Smooth muscle cell (in vitro differentiated cells): Measurements from ENCODE around the gene ANO6. TPM values are rescaled to one million over a fixed set of nuclear protein-coding genes. Genes with fewer than 3 reads are reported as not detected.

Experiments
- DNase-seq: peaks from one replicate; lab custom pipeline; 2025; ENCODE audit not compliant: unreplicated experiment; lab: John Stamatoyannopoulos, UW
- H2AFZ ChIP-seq: fragments of 200-600 bp; sonication (generic); 2 replicates; pipeline ENCODE4 v1.6.0; 2016; ENCODE audit warnings: antibody characterized with exemption, low read depth, mild to moderate bottlenecking
- H3F3A ChIP-seq: fragments of 200-600 bp; sonication (generic); 2 replicates; pipeline ENCODE4 v1.6.0; 2017; ENCODE audit warnings: antibody characterized with exemption, low read depth
- H3K27ac ChIP-seq: fragments of 200-600 bp; sonication (generic); 2 replicates; pipeline ENCODE4 v1.5.1; 2016; ENCODE audit warnings: low read depth, mild to moderate bottlenecking
- H3K27me3 ChIP-seq: fragments of 200-600 bp; sonication (generic); 2 replicates; pipeline ENCODE4 v1.6.1; 2016; ENCODE audit warnings: low read depth, mild to moderate bottlenecking
- H3K36me3 ChIP-seq: fragments of 200-600 bp; sonication (generic); 2 replicates; pipeline ENCODE4 v1.5.1; 2016; ENCODE audit warnings: low read depth
- H3K4me1 ChIP-seq: fragments of 200-600 bp; sonication (generic); 2 replicates; pipeline ENCODE4 v1.5.1; 2016; ENCODE audit warnings: low read depth
- H3K4me2 ChIP-seq: fragments of 200-600 bp; sonication (generic); 2 replicates; pipeline ENCODE4 v1.6.0; 2016; ENCODE audit warnings: mild to moderate bottlenecking
- H3K4me3 ChIP-seq: fragments of 200-600 bp; sonication (generic); 2 replicates; pipeline ENCODE4 v1.5.1; 2016; ENCODE audit warnings: mild to moderate bottlenecking
- H3K79me2 ChIP-seq: fragments of 200-600 bp; sonication (generic); 2 replicates; pipeline ENCODE4 v1.6.0; 2016; ENCODE audit warnings: low read depth, mild to moderate bottlenecking
- H3K9ac ChIP-seq: fragments of 200-600 bp; sonication (generic); 2 replicates; pipeline ENCODE4 v1.6.0; 2016; ENCODE audit warnings: low read depth
- H3K9me3 ChIP-seq: fragments of 200-600 bp; sonication (generic); replicated peaks from 2 replicates; pipeline ENCODE4 v1.5.1; 2016; ENCODE audit warnings: low read depth
- H4K20me1 ChIP-seq: fragments of 200-600 bp; sonication (generic); 2 replicates; pipeline ENCODE4 v1.6.0; 2016; ENCODE audit warnings: low read depth
- CTCF ChIP-seq: fragments of 200-600 bp; sonication (generic); IDR thresholded peaks from 2 replicates; pipeline ENCODE4 v1.5.1; 2017; ENCODE audit warnings: borderline replicate concordance, mild to moderate bottlenecking, antibody characterized with exemption; ENCODE audit not compliant: insufficient read depth, poor library complexity, severe bottlenecking
- WGBS: methylation state at CpG from one replicate; pipeline ENCODE4 v1.1.7; 2016; ENCODE audit warnings: low lambda C conversion rate; 5-methylcytosine and 5-hydroxymethylcytosine counted together
- polyA plus RNA-seq: library from polyadenylated mRNA; unstranded; fragments of >200 nt; fragmentation: Nextera tagmentation; extraction: Ambion mirVana; gene quantifications from 2 replicates; pipeline ENCODE4 v1.2.1, GENCODE V29; 2016
- total RNA-seq: library from RNA; depleted of rRNA; stranded (reverse); fragments of >200 nt; gene quantifications from 2 replicates; pipeline ENCODE4 v1.2.3, GENCODE V29; 2014

Gene ANO6
- total and polyA plus RNA-seq, 2 experiments from 2014 or later: 44.8 to 106 TPM

- Histone ChIP-seq H2AFZ (no peak overlapping the region), H3K36me3 (peaks cover 20% of the 10 kb centered on the region), H3K4me3 (no peak overlapping the region), H3K4me1 (no peaks in the 10 kb centered on the region), H3K79me2 (peaks cover 27% of the 10 kb centered on the region), H3K4me2 (no peak overlapping the region), H3K9ac (no peak overlapping the region), H3K27ac (no peak overlapping the region), H4K20me1 (peaks cover 7% of the 10 kb centered on the region), H3F3A (no peaks in the 10 kb centered on the region), H3K9me3 (peaks cover 4% of the 10 kb centered on the region), H3K27me3 (no peaks in the 10 kb centered on the region)
- WGBS: 94% methylated on average over 3 of the region's 3 CpGs
- TF ChIP-seq CTCF: no peak
- DNase-seq: no peak
Observed at GRCh38 chr12:45368841-45369489, 153.1 kb downstream of the ANO6 start.

- Histone ChIP-seq H3K9ac (no peak overlapping the region), H3K9me3 (no peaks in the 10 kb centered on the region), H3K36me3 (no peaks in the 10 kb centered on the region), H3K27ac (no peak overlapping the region), H3K4me3 (no peak overlapping the region), H2AFZ (no peak overlapping the region), H4K20me1 (no peaks in the 10 kb centered on the region), H3K4me2 (no peak overlapping the region), H3K4me1 (no peaks in the 10 kb centered on the region), H3F3A (no peaks in the 10 kb centered on the region), H3K79me2 (no peaks in the 10 kb centered on the region), H3K27me3 (no peaks in the 10 kb centered on the region)
- TF ChIP-seq CTCF: no peak
- WGBS: 97% methylated on average over 1 of the region's 1 CpG
- no peak for DNase-seq
Observed at GRCh38 chr12:45377815-45378214, 161.9 kb downstream of the ANO6 start.

- WGBS: 98% methylated on average over 5 of the region's 5 CpGs
- no peak for DNase-seq
- no peaks in the 10 kb centered on the region for H3K4me1 ChIP-seq
Observed at GRCh38 chr12:45379261-45379660, 163.4 kb downstream of the ANO6 start.

More at GRCh38 chr12:45379261-45379660, 163.4 kb downstream of the ANO6 start:
- Histone ChIP-seq H3K79me2 (no peaks in the 10 kb centered on the region), H3K27me3 (no peaks in the 10 kb centered on the region), H3F3A (no peaks in the 10 kb centered on the region), H3K36me3 (no peaks in the 10 kb centered on the region), H3K4me3 (no peak overlapping the region), H3K4me2 (no peak overlapping the region), H4K20me1 (no peaks in the 10 kb centered on the region), H3K9ac (no peak overlapping the region), H2AFZ (no peak overlapping the region), H3K9me3 (no peaks in the 10 kb centered on the region), H3K27ac (no peak overlapping the region)
- no peak for TF ChIP-seq CTCF
